ENCODE data around the gene EFCAB9.

The EFCAB9 gene

GRCh38 chr5:172187118-172188032 lies 6.6 kb upstream of the EFCAB9 start:
- peak; percentile 78 for DNase-seq (ENCODE audit: extremely low read depth, insufficient read length)

DNA sequence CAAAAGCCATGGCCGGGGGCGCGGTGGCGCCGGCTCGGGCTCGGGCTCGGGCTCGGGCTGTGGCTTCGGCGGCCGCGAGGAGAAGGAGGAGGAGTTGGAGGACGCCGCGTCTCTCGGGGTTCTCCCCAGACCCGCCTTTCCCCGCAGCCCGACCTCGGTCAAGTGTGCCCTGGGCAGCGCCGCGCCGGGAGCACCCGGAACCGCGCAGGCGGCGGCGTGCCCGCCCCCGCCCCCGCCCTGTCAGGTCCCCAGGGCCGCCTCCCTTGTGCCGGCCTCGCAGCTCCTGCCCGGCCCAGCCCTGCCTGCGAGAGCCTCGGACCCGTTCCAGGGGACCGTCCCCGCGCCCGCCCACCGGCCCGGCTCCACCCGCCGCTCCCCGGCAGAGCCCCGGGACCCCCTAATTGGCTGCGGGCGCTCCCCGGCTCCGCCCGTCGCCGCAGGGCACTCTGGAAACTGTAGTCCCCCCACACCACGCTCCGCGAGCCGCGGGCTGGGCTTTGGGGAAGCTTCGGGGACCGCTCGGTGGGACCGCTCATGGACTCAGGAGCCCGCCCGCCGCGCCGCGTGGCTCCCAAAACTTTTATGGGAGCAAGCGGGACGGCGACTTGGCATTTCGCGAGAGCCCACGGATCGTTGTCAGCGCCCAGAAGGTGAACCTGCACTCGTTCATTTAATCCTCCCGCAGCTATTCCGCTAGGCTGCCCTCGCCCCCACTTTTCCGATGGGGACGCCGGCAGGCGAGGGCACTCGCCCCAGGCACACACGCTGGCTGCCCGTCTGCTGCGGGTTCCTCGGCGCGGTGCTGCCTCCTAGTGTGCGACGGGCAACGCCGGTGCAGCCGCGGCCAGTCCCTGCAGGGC lies 5.7 kb upstream of the EFCAB9 start, which contains the start of gene STK10:
STK10 (minus strand) TSS at position 192 of the 860 bp plus-strand sequence; CDS start at position 10, 182 bp downstream.
- no peaks in the 10 kb centered on the region for H3K27me3 ChIP-seq (replicated peaks; ENCODE audit: control insufficient read depth, insufficient read depth, low read length)
- peak; percentile 91 for TF ChIP-seq CTCF (IDR thresholded peaks at IDR 0.05; ENCODE audit: insufficient read depth, low read length, poor library complexity, severe bottlenecking)
- DNase-seq (ENCODE audit: extremely low read depth, insufficient read length): peak; percentile 96

More at GRCh38 chr5:172187118-172188032, 6.6 kb upstream of the EFCAB9 start:
- Histone ChIP-seq H3K4me3 (replicated peaks; ENCODE audit: low read depth, low read length) (peak overlapping the region; percentile 86), H3K27me3 (replicated peaks; ENCODE audit: control insufficient read depth, insufficient read depth, low read length) (no peaks in the 10 kb centered on the region), H3K36me3 (ENCODE audit: control insufficient read depth, insufficient read depth, low read length) (peaks cover 2% of the 10 kb centered on the region)
- peak; percentile 8 for TF ChIP-seq CTCF (IDR thresholded peaks at IDR 0.05; ENCODE audit: insufficient read depth, low read length, poor library complexity, severe bottlenecking)

GRCh38 chr5:172188893-172189692 lies 4.9 kb upstream of the EFCAB9 start:
- no peaks in the 10 kb centered on the region for H3K27me3 ChIP-seq (replicated peaks; ENCODE audit: control insufficient read depth, insufficient read depth, low read length)
- no peak for DNase-seq (ENCODE audit: extremely low read depth, insufficient read length)
- peaks cover 2% of the 10 kb centered on the region for H3K36me3 ChIP-seq (ENCODE audit: control insufficient read depth, insufficient read depth, low read length)
- peak overlapping the region; percentile 86 for H3K4me3 ChIP-seq (replicated peaks; ENCODE audit: low read depth, low read length)
- no peak for TF ChIP-seq CTCF (IDR thresholded peaks at IDR 0.05; ENCODE audit: insufficient read depth, low read length, poor library complexity, severe bottlenecking)

More for the DNA sequence above, 5.7 kb upstream of the EFCAB9 start, which contains the start of gene STK10:
- Histone ChIP-seq H3K36me3 (ENCODE audit: control insufficient read depth, insufficient read depth, low read length) (peaks cover 2% of the 10 kb centered on the region), H3K4me3 (replicated peaks; ENCODE audit: low read depth, low read length) (peak within 1 kb of the TSS; percentile 86)

DNA sequence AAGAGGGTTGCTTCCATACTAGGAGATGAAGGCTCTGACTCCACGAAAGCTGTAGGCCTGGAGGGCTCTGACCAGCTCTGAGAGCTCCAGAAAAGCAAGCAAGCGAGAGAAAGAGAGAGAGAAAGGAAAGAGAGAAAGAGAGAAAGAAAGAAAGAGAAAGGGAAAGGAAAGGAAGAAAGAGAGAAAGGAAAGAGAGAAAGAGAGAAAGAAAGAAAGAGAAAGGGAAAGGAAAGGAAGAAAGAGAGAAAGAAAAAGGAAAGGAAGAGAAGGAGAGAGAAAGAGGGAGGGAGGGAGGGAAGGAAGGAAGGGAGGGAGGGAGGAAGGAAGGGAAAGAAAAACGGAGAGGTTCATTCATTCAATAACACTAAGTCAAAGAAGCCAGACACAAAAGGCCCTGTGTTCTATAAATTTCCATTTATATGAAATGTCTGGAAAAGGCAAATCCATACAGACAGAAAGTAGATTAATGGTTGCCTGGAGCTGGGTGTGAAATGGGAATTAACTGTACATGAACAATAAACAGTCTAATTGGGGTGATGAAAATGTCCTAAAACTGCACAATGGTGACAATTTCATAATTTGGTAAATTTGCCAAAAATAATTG lies 4.2 kb upstream of the EFCAB9 start:
- no peak for DNase-seq (ENCODE audit: extremely low read depth, insufficient read length)
- Histone ChIP-seq H3K27me3 (replicated peaks; ENCODE audit: control insufficient read depth, insufficient read depth, low read length) (no peaks in the 10 kb centered on the region), H3K36me3 (ENCODE audit: control insufficient read depth, insufficient read depth, low read length) (no peaks in the 10 kb centered on the region; the same call in 1 of the 2 replicates), H3K4me3 (replicated peaks; ENCODE audit: low read depth, low read length) (no peak overlapping the region)
- no peak for TF ChIP-seq CTCF (IDR thresholded peaks at IDR 0.05; ENCODE audit: insufficient read depth, low read length, poor library complexity, severe bottlenecking)

All from GM06990 (cell line).